HepG2 (cell line): ENCODE results near the gene TGFA. TPM values are rescaled to one million over a fixed set of nuclear protein-coding genes. Genes with fewer than 3 reads are reported as not detected.

Experiments
- AFF4 ChIP-seq: sonication (generic); formaldehyde crosslinking; IDR thresholded peaks from 2 replicates; pipeline ENCODE4 v1.4.0; 2020; ENCODE audit warnings: missing genetic modification reagents
- CBX1 ChIP-seq: IDR thresholded peaks from one replicate; pipeline ENCODE4 v1.6.1; 2016; ENCODE audit warnings: antibody characterized with exemption, low read depth
- CSRNP1 ChIP-seq: sonication (generic); formaldehyde crosslinking; IDR thresholded peaks from 2 replicates; pipeline ENCODE4 v1.8.1; 2023; ENCODE audit warnings: mild to moderate bottlenecking, missing genetic modification reagents
- DMTF1 ChIP-seq: sonication (generic); formaldehyde crosslinking; IDR thresholded peaks from 2 replicates; pipeline ENCODE4 v1.4.0; 2020; ENCODE audit warnings: mild to moderate bottlenecking, missing genetic modification reagents
- ERF ChIP-seq: IDR thresholded peaks from 2 replicates; pipeline ENCODE4 v1.6.1; 2018; ENCODE audit warnings: missing biosample characterization, missing genetic modification reagents
- HNF4G ChIP-seq, 2 experiments: sonication (generic) in 1 of 2; formaldehyde crosslinking in 1 of 2; IDR thresholded peaks; 2 replicates each; pipeline versions ENCODE4 v1.4.0 to v1.6.1; 2011 to 2020; ENCODE audit warnings: borderline replicate concordance in 2 of 2, low read depth in 2 of 2, mild to moderate bottlenecking in 2 of 2, low read length in 1 of 2, missing genetic modification reagents in 1 of 2, moderate library complexity in 1 of 2
- HNRNPK ChIP-seq: fragments of 200-400 bp; formaldehyde crosslinking; IDR thresholded peaks from 2 replicates; pipeline ENCODE4 v1.6.1; 2018; ENCODE audit warnings: low read length, low read depth, moderate library complexity, mild to moderate bottlenecking; ENCODE audit not compliant: poor library complexity, severe bottlenecking
- NFE2L1 ChIP-seq: sonication (generic); formaldehyde crosslinking; IDR thresholded peaks from 2 replicates; pipeline ENCODE4 v1.4.0; 2020; ENCODE audit warnings: missing genetic modification reagents, mild to moderate bottlenecking, borderline replicate concordance
- NR2C2 ChIP-seq: sonication (generic); formaldehyde crosslinking; IDR thresholded peaks from 2 replicates; pipeline ENCODE4 v1.4.0; 2020; ENCODE audit warnings: missing genetic modification reagents, mild to moderate bottlenecking, moderate library complexity, borderline replicate concordance
- SOX6 ChIP-seq, 2 experiments: fragments of 450-650 bp in 1 of 2; sonication (generic) in 1 of 2; formaldehyde crosslinking in 1 of 2; IDR thresholded peaks; 2 replicates each; pipeline versions ENCODE4 v1.4.0 to v1.6.1; 2017 to 2020; ENCODE audit warnings: antibody characterized with exemption in 1 of 2, mild to moderate bottlenecking in 1 of 2, missing genetic modification reagents in 1 of 2
- STAT5B ChIP-seq: sonication (generic); formaldehyde crosslinking; IDR thresholded peaks from 2 replicates; pipeline ENCODE4 v1.4.0; 2020; ENCODE audit warnings: missing genetic modification reagents
- TAF1 ChIP-seq: sonication (generic); formaldehyde crosslinking; IDR thresholded peaks from 2 replicates; pipeline ENCODE4 v1.4.0; 2020; ENCODE audit warnings: missing genetic modification reagents
- ZFX ChIP-seq: sonication (generic); formaldehyde crosslinking; IDR thresholded peaks from 2 replicates; pipeline ENCODE4 v1.4.0; 2020; ENCODE audit warnings: mild to moderate bottlenecking, low read depth, missing genetic modification reagents, moderate library complexity
- ZNF160 ChIP-seq: sonication (generic); formaldehyde crosslinking; IDR thresholded peaks from 2 replicates; pipeline ENCODE4 v1.8.0; 2022; ENCODE audit warnings: mild to moderate bottlenecking, inconsistent platforms, missing genetic modification reagents
- ZNF180 ChIP-seq: sonication (generic); formaldehyde crosslinking; IDR thresholded peaks from 2 replicates; pipeline ENCODE4 v1.4.0; 2020; ENCODE audit warnings: low read depth, missing genetic modification reagents, borderline replicate concordance
- ZNF614 ChIP-seq: IDR thresholded peaks from 2 replicates; pipeline ENCODE4 v1.6.1; 2018; ENCODE audit warnings: missing biosample characterization, missing genetic modification reagents, inconsistent platforms, borderline replicate concordance
- ZNF678 ChIP-seq: sonication (generic); formaldehyde crosslinking; IDR thresholded peaks from 2 replicates; pipeline ENCODE4 v1.4.0; 2020; ENCODE audit warnings: mild to moderate bottlenecking, missing genetic modification reagents
- ZNF691 ChIP-seq: sonication (generic); formaldehyde crosslinking; IDR thresholded peaks from 2 replicates; pipeline ENCODE4 v1.4.0; 2020; ENCODE audit warnings: missing genetic modification reagents, low read depth, mild to moderate bottlenecking, borderline replicate concordance
- ZSCAN21 ChIP-seq: sonication (generic); formaldehyde crosslinking; IDR thresholded peaks from 2 replicates; pipeline ENCODE4 v1.8.0; 2022; ENCODE audit warnings: mild to moderate bottlenecking, missing genetic modification reagents, moderate library complexity, borderline replicate concordance
- polyA plus RNA-seq, 8 experiments: library from polyadenylated mRNA; depleted of rRNA in 3 of 8; stranded (reverse) in 7 of 8; unstranded in 1 of 8; fragments of >200 nt; fragmentation: Illumina TruSeq in 4 of 8; extraction: Trizol in 4 of 8; gene quantifications; 2 replicates each; pipeline versions ENCODE4 v1.2.1 to v1.2.3, GENCODE V29; 2011 to 2016; ENCODE audit warnings: low read depth in 4 of 8, missing spikeins in 1 of 8, mixed read lengths in 1 of 8; ENCODE audit not compliant: insufficient read depth in 1 of 8
- total RNA-seq, 5 experiments: library from RNA; depleted of rRNA; stranded (reverse); fragments of >200 nt; fragmentation: Illumina TruSeq; extraction: Trizol; gene quantifications; 2 replicates each; pipeline ENCODE4 v1.2.3, GENCODE V29; 2016; ENCODE audit warnings: low read depth in 1 of 5

Gene TGFA
- total and polyA plus RNA-seq, 2 of the 13 experiments (the other 11 are each of a cell fraction or from before 2014, with no cell fraction given) = 7.8 to 15.3 TPM

- no peak for TF ChIP-seq HNRNPK
- no peak for TF ChIP-seq ZNF691 (CRISPR knock-in tag)
- TF ChIP-seq NFE2L1 (CRISPR knock-in tag) = no peak
- TF ChIP-seq NR2C2 (CRISPR knock-in tag) = peak; percentile 31; the same call in 1 of the 2 replicates
- TF ChIP-seq ZNF678 (CRISPR knock-in tag) = 0 out of 2 replicates have a peak, but pooled peaks have one; percentile 33
- TF ChIP-seq STAT5B (CRISPR knock-in tag) = peak; percentile 7; the same call in 1 of the 2 replicates
- TF ChIP-seq ZFX (CRISPR knock-in tag) = peak; percentile 12; the same call in 1 of the 2 replicates
- no peak for TF ChIP-seq ZNF614 (CRISPR knock-in tag)
- no peak for TF ChIP-seq ERF (CRISPR knock-in tag)
- TF ChIP-seq ZSCAN21 = no peak
- TF ChIP-seq CBX1 = no peak
- TF ChIP-seq AFF4 (CRISPR knock-in tag) = no peak
- 0 out of 2 replicates have a peak, but pooled peaks have one; percentile 8 for TF ChIP-seq HNF4G (IDR thresholded peaks at IDR 0.05; ENCODE audit: borderline replicate concordance, low read depth, low read length)
- TF ChIP-seq HNF4G (CRISPR knock-in tag; IDR thresholded peaks at IDR 0.05; ENCODE audit: borderline replicate concordance, low read depth) = no peak; the same call in 1 of the 2 replicates
- TF ChIP-seq CSRNP1 (CRISPR knock-in tag) = 0 out of 2 replicates have a peak, but pooled peaks have one; percentile 4
- no peak for TF ChIP-seq ZNF160
- TF ChIP-seq SOX6 (IDR thresholded peaks at IDR 0.05) = no peak
- no peak for TF ChIP-seq SOX6 (CRISPR knock-in tag; IDR thresholded peaks at IDR 0.05)
- no peak for TF ChIP-seq TAF1
- no peak for TF ChIP-seq DMTF1 (CRISPR knock-in tag)
- no peak for TF ChIP-seq ZNF180
These were observed 367 bp downstream of the TGFA start (continued) for GRCh38 chr2:70553334-70553583.
